Lower leg skin (tissue), 4 donors: Measurements from ENCODE around the gene SNX12. TPM values are rescaled to one million over a fixed set of nuclear protein-coding genes. Genes with fewer than 3 reads are reported as not detected.

Source experiments
- DNase-seq, 2 donors: peaks; one replicate each; pipeline ENCODE4 v3.0.0-alpha.2; 2019; ENCODE audit warnings: low spot score in 2 of 2
- H3K4me3 ChIP-seq: fragments of 200-600 bp; sonication (generic); 2 replicates; pipeline ENCODE4 v1.5.1; 2017; ENCODE audit warnings: mild to moderate bottlenecking, low read depth; ENCODE audit not compliant: poor library complexity, severe bottlenecking
- CTCF ChIP-seq, 3 donors: fragments of 450-650 bp; IDR thresholded peaks; one replicate each; pipeline ENCODE4 v1.5.1; 2016; ENCODE audit warnings: antibody characterized with exemption in 3 of 3, mild to moderate bottlenecking in 3 of 3, moderate library complexity in 2 of 3
- POLR2A ChIP-seq, 2 donors: fragments of 450-650 bp; IDR thresholded peaks; one replicate each; pipeline ENCODE4 v1.6.1; 2016 to 2017; ENCODE audit warnings: antibody characterized with exemption in 2 of 2, mild to moderate bottlenecking in 1 of 2, moderate library complexity in 1 of 2
- WGBS, 2 donors: methylation state at CpG; one replicate each; pipeline ENCODE4 v1.1.5; 2018; 5-methylcytosine and 5-hydroxymethylcytosine counted together
- intact Hi-C: fragments of 100-400 bp; cut with DNase I; formaldehyde crosslinking; loops from one replicate; pipeline ENCODE4 v1.15.0; 2023; ENCODE audit warnings: low total_unique reads
- total RNA-seq, 4 donors: library from RNA; depleted of rRNA; stranded (reverse); fragments of >200 nt; gene quantifications; one replicate each; pipeline ENCODE4 v1.1.0, GENCODE V29; 2016

Gene SNX12
- total RNA-seq, 4 donors from 2014 or later, result 55.0 to 102 (median 70.4) TPM

GRCh38 chrX:71082822-71083221, 14.7 kb upstream of the SNX12 start:
- intact Hi-C loops, result no loop called here
- WGBS, 2 donors, result 87 to 94% methylated on average over 4 of the region's 4 CpGs
- no peak for TF ChIP-seq CTCF (IDR thresholded peaks at IDR 0.05)
- no peak for TF ChIP-seq POLR2A (IDR thresholded peaks at IDR 0.05)
- DNase-seq, result no peak
- no peak overlapping the region for H3K4me3 ChIP-seq

- intact Hi-C loops, result no loop called here
- TF ChIP-seq CTCF (IDR thresholded peaks at IDR 0.05) (no peak), POLR2A (IDR thresholded peaks at IDR 0.05) (no peak)
- WGBS, 2 donors, result 82 to 90% methylated on average over 5 of the region's 5 CpGs
- H3K4me3 ChIP-seq, result no peak overlapping the region
- no peak for DNase-seq
Measured at GRCh38 chrX:71082124-71082647, 14.1 kb upstream of the SNX12 start.

GRCh38 chrX:71081330-71082123, 13.4 kb upstream of the SNX12 start:
- intact Hi-C loops, result no loop called here
- no peak for TF ChIP-seq POLR2A (IDR thresholded peaks at IDR 0.05)
- TF ChIP-seq CTCF (IDR thresholded peaks at IDR 0.05), result no peak
- 59 to 61% methylated on average over 3 of the region's 3 CpGs for WGBS, 2 donors
- no peak for DNase-seq
- no peak overlapping the region for H3K4me3 ChIP-seq

- no peak for TF ChIP-seq CTCF (IDR thresholded peaks at IDR 0.05)
- TF ChIP-seq POLR2A (IDR thresholded peaks at IDR 0.05), result no peak
- intact Hi-C loops, result no loop called here
- 47 to 57% methylated on average over 5 of the region's 5 CpGs for WGBS, 2 donors
- no peak for DNase-seq
- no peak overlapping the region for H3K4me3 ChIP-seq
Measured at GRCh38 chrX:71070531-71070930, 2.4 kb upstream of the SNX12 start.

DNA sequence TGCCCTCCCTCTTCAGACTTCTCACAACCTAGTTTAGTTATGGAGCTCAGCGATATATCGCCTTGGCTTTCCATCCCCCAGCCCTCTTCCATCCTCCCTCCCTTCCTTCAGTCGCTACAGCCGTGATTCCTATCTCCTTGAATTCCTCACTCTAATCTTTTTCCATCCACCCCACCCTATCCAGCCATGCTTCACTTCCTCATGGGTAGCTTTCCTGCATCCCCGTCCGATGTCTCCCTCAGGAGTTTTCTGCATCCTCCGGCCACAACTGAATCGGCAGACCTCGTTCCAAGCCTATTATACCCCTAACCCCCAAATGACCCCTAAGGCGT, 456 bp downstream of the SNX12 start:
- WGBS, 2 donors, result 1 to 35% methylated on average over 9 to 10 of the region's 10 CpGs
- TF ChIP-seq POLR2A (IDR thresholded peaks at IDR 0.05) (no peak), CTCF (IDR thresholded peaks at IDR 0.05) (no peak)
- intact Hi-C loops, result no loop called here
- DNase-seq, result peak in 1 of 2 donors; percentile 12
- H3K4me3 ChIP-seq, result peak overlapping the region; percentile 56
